GM12878 (cell line): Measurements from ENCODE around the gene EML1. TPM values are rescaled to one million over a fixed set of nuclear protein-coding genes. Genes with fewer than 3 reads are reported as not detected.

Source experiments
- CUX1 ChIP-seq: IDR thresholded peaks from 2 replicates; pipeline ENCODE4 v1.6.1; 2012; ENCODE audit warnings: improper control_type of control experiment, low read depth, low read length; ENCODE audit not compliant: insufficient replicate concordance
- SIX5 ChIP-seq: IDR thresholded peaks from 2 replicates; pipeline ENCODE4 v1.6.1; 2011; ENCODE audit warnings: mild to moderate bottlenecking, low read depth, low read length, moderate library complexity; ENCODE audit not compliant: severe bottlenecking
- SREBF2 ChIP-seq: IDR thresholded peaks from 2 replicates; pipeline ENCODE4 v1.6.1; 2012; ENCODE audit warnings: mild to moderate bottlenecking, low read length
- TAF1 ChIP-seq: IDR thresholded peaks from 2 replicates; pipeline ENCODE4 v1.6.1; 2011; ENCODE audit warnings: mild to moderate bottlenecking, low read depth, low read length, borderline replicate concordance
- polyA plus RNA-seq, 11 experiments: library from polyadenylated mRNA; depleted of rRNA in 4 of 11; unstranded in 6 of 11; stranded (reverse) in 5 of 11; fragments of >200 nt; fragmentation: Nextera tagmentation in 4 of 11; fragmentation: Illumina TruSeq in 1 of 11; extraction: Ambion mirVana in 4 of 11; extraction: Trizol in 1 of 11; gene quantifications; 1 replicate in 1 of 11; 2 replicates in 10 of 11; pipeline versions ENCODE4 v1.2.1 to v1.2.3, GENCODE V29; 2011 to 2016; ENCODE audit warnings: inconsistent platforms in 2 of 11, missing spikeins in 2 of 11, low read depth in 1 of 11
- total RNA-seq, 4 experiments: library from RNA; depleted of rRNA in 3 of 4; stranded (reverse); fragments of >200 nt in 3 of 4; fragmentation: Illumina TruSeq in 1 of 4; extraction: Trizol in 1 of 4; gene quantifications; 2 replicates each; pipeline versions ENCODE4 v1.2.1 to v1.2.3, GENCODE V29; 2013 to 2021
- TF ChIP-seq, protein P1 (sequence below): fragments of 450-650 bp; formaldehyde crosslinking; IDR thresholded peaks from 2 replicates; pipeline ENCODE4 v1.4.0; 2020; ENCODE audit warnings: mild to moderate bottlenecking, moderate library complexity

Gene EML1
- total and polyA plus RNA-seq, 10 of the 15 experiments (the other 5 are each of a cell fraction or from before 2014, with no cell fraction given) = 0.05 to 3.4 (median 0.11) TPM; not detected in 3

- TF ChIP-seq CUX1 = no peak
- TF ChIP-seq, protein P1, sequence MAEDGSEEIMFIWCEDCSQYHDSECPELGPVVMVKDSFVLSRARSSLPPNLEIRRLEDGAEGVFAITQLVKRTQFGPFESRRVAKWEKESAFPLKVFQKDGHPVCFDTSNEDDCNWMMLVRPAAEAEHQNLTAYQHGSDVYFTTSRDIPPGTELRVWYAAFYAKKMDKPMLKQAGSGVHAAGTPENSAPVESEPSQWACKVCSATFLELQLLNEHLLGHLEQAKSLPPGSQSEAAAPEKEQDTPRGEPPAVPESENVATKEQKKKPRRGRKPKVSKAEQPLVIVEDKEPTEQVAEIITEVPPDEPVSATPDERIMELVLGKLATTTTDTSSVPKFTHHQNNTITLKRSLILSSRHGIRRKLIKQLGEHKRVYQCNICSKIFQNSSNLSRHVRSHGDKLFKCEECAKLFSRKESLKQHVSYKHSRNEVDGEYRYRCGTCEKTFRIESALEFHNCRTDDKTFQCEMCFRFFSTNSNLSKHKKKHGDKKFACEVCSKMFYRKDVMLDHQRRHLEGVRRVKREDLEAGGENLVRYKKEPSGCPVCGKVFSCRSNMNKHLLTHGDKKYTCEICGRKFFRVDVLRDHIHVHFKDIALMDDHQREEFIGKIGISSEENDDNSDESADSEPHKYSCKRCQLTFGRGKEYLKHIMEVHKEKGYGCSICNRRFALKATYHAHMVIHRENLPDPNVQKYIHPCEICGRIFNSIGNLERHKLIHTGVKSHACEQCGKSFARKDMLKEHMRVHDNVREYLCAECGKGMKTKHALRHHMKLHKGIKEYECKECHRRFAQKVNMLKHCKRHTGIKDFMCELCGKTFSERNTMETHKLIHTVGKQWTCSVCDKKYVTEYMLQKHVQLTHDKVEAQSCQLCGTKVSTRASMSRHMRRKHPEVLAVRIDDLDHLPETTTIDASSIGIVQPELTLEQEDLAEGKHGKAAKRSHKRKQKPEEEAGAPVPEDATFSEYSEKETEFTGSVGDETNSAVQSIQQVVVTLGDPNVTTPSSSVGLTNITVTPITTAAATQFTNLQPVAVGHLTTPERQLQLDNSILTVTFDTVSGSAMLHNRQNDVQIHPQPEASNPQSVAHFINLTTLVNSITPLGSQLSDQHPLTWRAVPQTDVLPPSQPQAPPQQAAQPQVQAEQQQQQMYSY (CRISPR knock-in tag) = no peak
- no peak for TF ChIP-seq SREBF2
- no peak for TF ChIP-seq TAF1
- no peak for TF ChIP-seq SIX5
These were observed 57.5 kb downstream of the EML1 start (continued) for GRCh38 chr14:99850709-99851108.
